Fibroblast of skin of right biceps (primary cell): ENCODE results near the gene SLC47A1.
"Not testable (repeated sequence)": the region's sequence is repeated elsewhere in the genome, so short reads cannot be mapped to it uniquely, and the experiment has no call there.

Experiments used
- DNase-seq: peaks from one replicate; pipeline ENCODE4 v3.0.0-alpha.2; 2013

The SLC47A1 gene

DNA sequence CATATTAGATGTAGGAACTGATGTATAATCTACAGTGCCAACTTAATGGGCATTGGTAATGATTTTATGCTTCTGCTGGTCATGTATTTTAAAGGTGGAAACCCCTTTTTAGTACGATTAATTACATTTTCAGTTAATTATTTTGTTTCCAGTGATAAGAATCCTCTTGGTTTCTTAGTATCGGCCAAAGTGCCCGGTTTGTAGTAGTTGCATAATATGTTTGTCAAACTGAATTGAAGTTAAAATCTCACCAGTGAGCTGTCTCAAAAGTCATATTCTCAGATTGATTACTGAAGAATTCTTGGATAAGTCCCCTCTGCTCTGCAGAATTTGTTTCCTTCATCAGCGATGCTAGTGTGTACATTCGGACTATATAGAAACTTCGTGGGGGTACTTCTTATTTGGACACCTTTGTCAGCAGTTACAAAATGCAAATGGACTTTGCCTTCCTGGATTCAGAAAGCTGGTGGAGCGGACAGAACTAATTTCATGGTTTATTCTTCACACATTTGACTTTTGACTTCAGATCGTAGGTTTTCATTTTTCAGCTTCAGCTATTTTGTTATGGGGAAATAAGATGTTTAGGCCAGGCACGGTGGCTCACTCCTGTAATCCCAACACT lies 28.2 kb downstream of the SLC47A1 start:
- no peak for DNase-seq

DNA sequence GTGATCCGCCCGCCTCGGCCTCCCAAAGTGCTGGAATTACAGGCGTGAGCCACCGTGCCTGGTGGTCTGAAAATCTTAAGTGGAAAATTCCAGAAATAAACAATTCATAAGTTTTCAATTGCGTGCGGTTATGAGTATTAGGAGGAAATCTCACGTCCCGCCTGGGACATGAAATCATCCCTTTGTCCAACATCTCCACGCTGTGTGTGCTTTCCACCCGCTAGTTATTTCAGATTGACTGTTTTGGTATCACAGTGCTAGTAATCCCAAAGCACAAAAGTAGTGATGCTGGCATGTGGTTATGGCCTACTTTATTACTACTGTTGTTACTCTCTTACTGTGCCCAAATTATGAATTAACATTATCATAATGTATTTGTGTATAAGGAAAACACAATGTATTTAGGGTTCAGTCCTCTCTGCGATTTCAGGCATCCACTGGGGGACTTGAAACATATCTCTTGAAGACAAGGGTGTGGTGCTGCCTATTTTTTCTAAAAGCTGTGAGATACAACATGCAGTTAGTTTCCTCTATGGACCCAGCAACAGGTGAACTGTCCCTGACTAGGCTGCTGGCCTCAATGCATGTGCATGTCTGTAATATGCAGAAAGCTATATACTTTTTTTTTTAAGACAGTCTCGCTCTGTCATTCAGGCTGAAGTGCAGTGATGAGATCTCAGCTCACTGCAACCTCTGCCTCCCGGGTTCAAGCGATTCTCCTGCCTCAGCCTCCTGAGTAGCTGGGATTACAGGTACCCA lies 32.3 kb downstream of the SLC47A1 start:
- no peak for DNase-seq

GRCh38 chr17:19567216-19568015 lies 33.8 kb downstream of the SLC47A1 start:
- no peak for DNase-seq

DNA sequence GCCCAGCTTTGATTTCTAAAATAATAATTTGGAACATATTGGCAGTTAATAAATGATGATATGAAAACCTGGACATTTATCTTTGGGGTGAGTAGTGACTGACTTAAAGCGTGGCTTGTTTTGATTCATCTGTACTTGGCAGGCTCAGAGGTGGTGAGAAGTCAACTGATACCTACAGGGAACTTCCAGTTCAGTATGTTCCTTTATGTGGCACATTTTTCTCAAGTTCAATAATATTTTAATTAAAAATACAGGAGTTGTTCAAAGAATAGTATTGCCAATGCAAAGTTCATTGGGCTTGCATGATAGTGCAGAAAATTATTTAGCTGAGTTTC lies 34.3 kb downstream of the SLC47A1 start:
- DNase-seq, result no peak

- DNase-seq, result no peak
Observed at GRCh38 chr17:19569785-19570543, 36.3 kb downstream of the SLC47A1 start.

DNA sequence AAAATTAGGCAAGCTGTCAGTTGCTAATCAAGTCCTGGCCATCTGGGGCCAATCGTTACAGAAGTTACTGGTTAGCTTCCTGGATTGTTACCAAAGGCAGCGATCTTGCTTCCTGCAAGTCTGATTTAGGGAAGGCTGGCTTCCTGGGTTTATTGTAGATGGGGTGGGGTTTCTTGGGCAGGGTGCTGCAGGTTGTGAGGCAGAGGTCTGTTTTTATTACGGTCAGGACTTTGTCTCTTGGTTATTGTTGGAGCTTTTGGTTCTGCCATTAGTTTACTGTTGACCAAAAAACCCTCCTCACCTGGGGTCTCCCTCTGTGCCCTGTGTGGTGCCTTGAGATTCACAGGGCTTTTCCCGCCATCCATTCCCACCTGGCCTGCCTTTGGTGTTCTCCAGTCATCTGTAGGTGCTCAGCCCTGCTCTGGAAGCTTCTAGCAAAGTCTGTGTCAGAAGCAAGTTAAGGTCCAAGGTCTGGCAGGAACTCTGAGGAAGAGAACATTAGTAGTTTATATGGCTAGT lies 36.9 kb downstream of the SLC47A1 start:
- no peak for DNase-seq

DNA sequence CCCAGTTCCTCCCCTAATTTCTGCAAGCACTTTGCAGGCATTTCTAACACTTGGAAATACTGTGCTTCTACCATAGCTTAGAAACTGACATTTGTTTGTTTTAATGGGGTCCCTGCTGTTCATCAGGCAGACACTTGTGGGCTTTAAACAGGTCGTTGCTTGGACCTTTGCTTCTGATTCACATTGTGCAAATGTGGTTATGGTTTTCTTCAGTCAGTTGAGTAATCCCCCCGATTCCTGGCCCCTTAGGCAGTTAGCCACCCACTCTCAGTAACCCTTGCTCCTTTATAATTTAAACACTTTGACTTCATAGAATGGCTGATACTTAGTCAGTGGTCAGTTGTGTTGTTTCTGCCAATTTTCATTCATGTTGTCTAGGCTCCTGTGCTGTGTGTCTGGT lies 39.4 kb downstream of the SLC47A1 start:
- no peak for DNase-seq

- no peak for DNase-seq
Observed at GRCh38 chr17:19574956-19575355, 41.3 kb downstream of the SLC47A1 start.

DNA sequence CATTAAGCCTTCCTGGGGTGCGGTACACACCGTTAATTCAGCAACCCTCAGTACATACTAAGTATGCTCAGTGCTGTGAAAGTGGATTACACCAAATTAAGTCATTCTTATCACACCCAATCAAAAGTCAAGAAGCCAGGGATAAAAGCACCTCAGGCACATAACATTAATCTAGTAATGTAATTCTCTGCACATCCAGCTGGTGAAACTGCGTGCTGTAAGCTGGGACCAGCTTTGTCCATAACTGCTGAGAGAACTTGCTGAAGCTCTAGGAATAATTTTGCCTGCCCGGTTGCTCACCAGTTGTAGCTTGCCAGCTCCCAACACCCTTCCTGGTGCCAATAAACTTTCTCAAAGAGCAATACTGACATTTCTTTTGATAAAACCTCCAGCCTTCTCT lies 44.9 kb downstream of the SLC47A1 start:
- no peak for DNase-seq

GRCh38 chr17:19579192-19579761 lies 45.6 kb downstream of the SLC47A1 start:
- DNase-seq, result no peak

GRCh38 chr17:19579867-19580565 lies 46.4 kb downstream of the SLC47A1 start:
- DNase-seq, result peak; percentile 3

DNA sequence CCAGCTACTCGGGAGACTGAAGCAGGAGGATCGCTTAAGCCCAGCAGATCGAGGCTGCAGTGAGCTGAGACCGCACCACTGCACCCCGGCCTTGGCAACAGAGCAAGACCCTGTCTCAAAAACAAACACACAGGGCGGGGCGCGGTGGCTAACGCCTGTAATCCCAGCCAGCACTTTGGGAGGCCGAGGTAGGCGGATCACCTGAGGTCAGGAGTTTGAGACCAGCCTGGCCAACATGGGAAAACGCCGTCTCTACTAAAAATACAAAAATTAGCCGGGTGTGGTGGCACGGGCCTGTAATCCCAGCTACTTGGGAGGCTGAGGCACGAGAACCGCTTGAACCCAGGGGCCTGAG lies 46.9 kb downstream of the SLC47A1 start:
- not testable (repeated sequence) for DNase-seq

DNA sequence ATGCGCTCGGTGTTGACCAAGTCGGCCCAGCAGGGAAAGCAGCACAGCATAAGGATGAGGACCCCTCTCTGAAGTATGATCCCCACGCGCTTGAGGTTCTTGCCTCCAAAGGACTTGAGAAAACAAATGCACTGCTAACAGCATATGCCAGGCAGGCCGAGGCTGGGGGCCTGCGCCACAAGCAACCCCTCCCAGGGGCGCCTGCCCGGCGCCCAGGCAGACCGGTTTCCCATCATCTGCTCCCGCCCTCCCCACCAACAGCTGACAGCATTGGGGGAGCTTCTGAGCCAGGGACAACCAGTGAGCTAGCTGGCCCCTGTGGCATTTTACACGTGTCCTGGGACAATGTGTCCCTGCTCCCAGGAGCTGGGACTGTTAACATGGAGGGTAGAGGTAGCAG lies 48.5 kb downstream of the SLC47A1 start:
- DNase-seq, result not testable (repeated sequence)

- no peak for DNase-seq
Observed at GRCh38 chr17:19583871-19584270, 50.2 kb downstream of the SLC47A1 start.

DNA sequence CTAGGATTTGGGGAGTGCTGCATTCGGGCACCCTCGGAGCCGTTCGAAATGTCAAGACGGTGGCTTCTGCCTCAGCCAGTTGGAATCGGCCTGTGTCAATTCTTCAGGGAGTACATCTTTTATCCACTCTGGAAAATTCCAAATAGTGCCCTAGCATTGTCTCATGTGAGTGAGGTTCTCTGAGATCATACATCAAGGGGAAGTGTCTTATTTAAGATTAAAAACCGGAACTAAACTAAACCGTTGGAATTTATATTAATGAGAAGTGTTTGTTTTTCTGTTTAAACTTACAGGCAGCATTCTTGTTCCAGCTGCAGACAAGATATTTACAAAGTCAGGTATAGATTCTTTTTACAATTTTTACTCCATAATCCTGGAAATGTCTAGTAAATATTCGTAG lies 56.8 kb downstream of the SLC47A1 start:
- no peak for DNase-seq

GRCh38 chr17:19590912-19591551 lies 57.4 kb downstream of the SLC47A1 start:
- no peak for DNase-seq

GRCh38 chr17:19592316-19592715 lies 58.7 kb downstream of the SLC47A1 start:
- DNase-seq, result no peak

GRCh38 chr17:19596869-19597268 lies 63.2 kb downstream of the SLC47A1 start:
- DNase-seq, result no peak

GRCh38 chr17:19610311-19610710 lies 76.7 kb downstream of the SLC47A1 start:
- DNase-seq, result no peak

- DNase-seq, result no peak
Observed at GRCh38 chr17:19610879-19611278, 77.2 kb downstream of the SLC47A1 start.

- no peak for DNase-seq
Observed at GRCh38 chr17:19613979-19614378, 80.3 kb downstream of the SLC47A1 start.

DNA sequence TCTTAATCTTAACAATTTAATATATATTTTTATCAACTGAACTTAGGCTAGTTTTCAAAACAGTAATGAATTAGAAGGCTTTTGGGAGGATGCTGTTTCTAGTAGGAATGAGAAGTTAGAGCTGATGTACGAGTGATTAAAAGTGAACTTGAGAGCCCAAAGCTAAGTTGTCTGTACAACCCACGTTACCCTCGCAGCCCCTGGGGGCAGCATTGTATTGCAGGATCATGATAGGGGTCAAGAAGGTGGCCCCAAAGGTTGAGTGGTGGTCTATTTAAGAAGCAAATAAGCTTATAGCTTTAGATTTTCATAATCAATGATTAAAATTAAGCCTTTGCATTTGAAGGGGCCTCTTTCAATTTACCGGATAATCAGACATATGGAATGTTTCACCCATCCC lies 81.2 kb downstream of the SLC47A1 start:
- no peak for DNase-seq
